Suprapubic skin (tissue), 3 donors: ENCODE results near the gene IL2RA.

Experiments used
- CTCF ChIP-seq, 2 donors: fragments of 200-600 bp in 1 of 2; fragments of 450-650 bp in 1 of 2; sonication (generic) in 1 of 2; IDR thresholded peaks; one replicate each; pipeline ENCODE4 v1.5.1; 2016 to 2019; ENCODE audit warnings: antibody characterized with exemption in 2 of 2, mild to moderate bottlenecking in 1 of 2, moderate library complexity in 1 of 2
- EP300 ChIP-seq: sonication (generic); formaldehyde crosslinking; IDR thresholded peaks from one replicate; pipeline ENCODE4 v1.6.1; 2017; ENCODE audit warnings: antibody characterized with exemption
- POLR2A ChIP-seq, 2 donors: fragments of 450-650 bp; IDR thresholded peaks; one replicate each; pipeline ENCODE4 v1.6.1; 2017; ENCODE audit warnings: antibody characterized with exemption in 2 of 2, mild to moderate bottlenecking in 2 of 2, moderate library complexity in 2 of 2

- TF ChIP-seq CTCF (IDR thresholded peaks at IDR 0.05), result no peak
- no peak for TF ChIP-seq EP300
- TF ChIP-seq POLR2A (IDR thresholded peaks at IDR 0.05), result no peak
Measured at GRCh38 chr10:6018422-6018821, 43.7 kb downstream of the IL2RA start.
